ENCODE measurements around the gene C12orf76. TPM values are rescaled to one million over a fixed set of nuclear protein-coding genes. Genes with fewer than 3 reads are reported as not detected.

C12orf76 gene
- total RNA-seq, 1 experiment from 2014 or later: 18.3 TPM

GRCh38 chr12:110067531-110067930 is 19.2 kb upstream of the C12orf76 start:
- ChIA-PET CTCF (no interaction called here), POLR2A (no interaction called here)
- H3K36me3 Mint-ChIP-seq: no peaks in the 10 kb centered on the region
- no peak for ATAC-seq
- H3K9me3 Mint-ChIP-seq: peaks cover 25% of the 10 kb centered on the region; the same call in 1 of the 2 replicates
- no peak overlapping the region for H3K27ac Mint-ChIP-seq
- DNase-seq (ENCODE audit: low spot score): no peak
- TF ChIP-seq USF1 (CRISPR knock-in tag; IDR thresholded peaks at IDR 0.05): peak; percentile 50; the same call in 1 of the 2 replicates
- 0 out of 2 replicates have a peak, but pooled peaks have one; percentile 18 for TF ChIP-seq NFYB (CRISPR knock-in tag; conservative IDR thresholded peaks at IDR 0.05; ENCODE audit: low read depth)
- no peak for TF ChIP-seq GABPB1 (CRISPR knock-in tag; IDR thresholded peaks at IDR 0.05)
- peaks cover 5% of the 10 kb centered on the region for H3K27me3 Mint-ChIP-seq (ENCODE audit: low read depth)
- no peak overlapping the region for H3K4me3 Mint-ChIP-seq
- no peaks in the 10 kb centered on the region for H3K4me1 Mint-ChIP-seq

- H3K27me3 Mint-ChIP-seq (ENCODE audit: low read depth): peaks cover 10% of the 10 kb centered on the region
- ATAC-seq (no peak), DNase-seq (ENCODE audit: low spot score) (no peak)
- H3K4me3 Mint-ChIP-seq: no peak overlapping the region
- TF ChIP-seq TCF7 (CRISPR knock-in tag; IDR thresholded peaks at IDR 0.05; ENCODE audit: low read depth): no peak
- no peak for TF ChIP-seq RORB (CRISPR knock-in tag; IDR thresholded peaks at IDR 0.05)
- TF ChIP-seq EMX1 (CRISPR knock-in tag; IDR thresholded peaks at IDR 0.05): no peak
- no peak for TF ChIP-seq GTF2I (CRISPR knock-in tag; conservative IDR thresholded peaks at IDR 0.05)
- no peak for TF ChIP-seq ZNF263 (CRISPR knock-in tag; IDR thresholded peaks at IDR 0.05; ENCODE audit: low read depth)
- TF ChIP-seq CTCF (IDR thresholded peaks at IDR 0.05): no peak
- no peak for TF ChIP-seq IRF2 (CRISPR knock-in tag; IDR thresholded peaks at IDR 0.05; ENCODE audit: borderline replicate concordance, low read depth)
- no peak for TF ChIP-seq HMGXB4 (CRISPR knock-in tag; IDR thresholded peaks at IDR 0.05)
- TF ChIP-seq, protein P1, sequence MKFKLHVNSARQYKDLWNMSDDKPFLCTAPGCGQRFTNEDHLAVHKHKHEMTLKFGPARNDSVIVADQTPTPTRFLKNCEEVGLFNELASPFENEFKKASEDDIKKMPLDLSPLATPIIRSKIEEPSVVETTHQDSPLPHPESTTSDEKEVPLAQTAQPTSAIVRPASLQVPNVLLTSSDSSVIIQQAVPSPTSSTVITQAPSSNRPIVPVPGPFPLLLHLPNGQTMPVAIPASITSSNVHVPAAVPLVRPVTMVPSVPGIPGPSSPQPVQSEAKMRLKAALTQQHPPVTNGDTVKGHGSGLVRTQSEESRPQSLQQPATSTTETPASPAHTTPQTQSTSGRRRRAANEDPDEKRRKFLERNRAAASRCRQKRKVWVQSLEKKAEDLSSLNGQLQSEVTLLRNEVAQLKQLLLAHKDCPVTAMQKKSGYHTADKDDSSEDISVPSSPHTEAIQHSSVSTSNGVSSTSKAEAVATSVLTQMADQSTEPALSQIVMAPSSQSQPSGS (CRISPR knock-in tag; IDR thresholded peaks at IDR 0.05; ENCODE audit: borderline replicate concordance, low read depth): no peak
- TF ChIP-seq ARID4B (CRISPR knock-in tag; IDR thresholded peaks at IDR 0.05; ENCODE audit: borderline replicate concordance): no peak
- no peak for TF ChIP-seq FOXP1 (CRISPR knock-in tag; IDR thresholded peaks at IDR 0.05; ENCODE audit: borderline replicate concordance)
- TF ChIP-seq, protein P2, sequence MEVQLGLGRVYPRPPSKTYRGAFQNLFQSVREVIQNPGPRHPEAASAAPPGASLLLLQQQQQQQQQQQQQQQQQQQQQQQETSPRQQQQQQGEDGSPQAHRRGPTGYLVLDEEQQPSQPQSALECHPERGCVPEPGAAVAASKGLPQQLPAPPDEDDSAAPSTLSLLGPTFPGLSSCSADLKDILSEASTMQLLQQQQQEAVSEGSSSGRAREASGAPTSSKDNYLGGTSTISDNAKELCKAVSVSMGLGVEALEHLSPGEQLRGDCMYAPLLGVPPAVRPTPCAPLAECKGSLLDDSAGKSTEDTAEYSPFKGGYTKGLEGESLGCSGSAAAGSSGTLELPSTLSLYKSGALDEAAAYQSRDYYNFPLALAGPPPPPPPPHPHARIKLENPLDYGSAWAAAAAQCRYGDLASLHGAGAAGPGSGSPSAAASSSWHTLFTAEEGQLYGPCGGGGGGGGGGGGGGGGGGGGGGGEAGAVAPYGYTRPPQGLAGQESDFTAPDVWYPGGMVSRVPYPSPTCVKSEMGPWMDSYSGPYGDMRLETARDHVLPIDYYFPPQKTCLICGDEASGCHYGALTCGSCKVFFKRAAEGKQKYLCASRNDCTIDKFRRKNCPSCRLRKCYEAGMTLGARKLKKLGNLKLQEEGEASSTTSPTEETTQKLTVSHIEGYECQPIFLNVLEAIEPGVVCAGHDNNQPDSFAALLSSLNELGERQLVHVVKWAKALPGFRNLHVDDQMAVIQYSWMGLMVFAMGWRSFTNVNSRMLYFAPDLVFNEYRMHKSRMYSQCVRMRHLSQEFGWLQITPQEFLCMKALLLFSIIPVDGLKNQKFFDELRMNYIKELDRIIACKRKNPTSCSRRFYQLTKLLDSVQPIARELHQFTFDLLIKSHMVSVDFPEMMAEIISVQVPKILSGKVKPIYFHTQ (CRISPR knock-in tag; IDR thresholded peaks at IDR 0.05): no peak
- TF ChIP-seq NR3C1 (CRISPR knock-in tag; conservative IDR thresholded peaks at IDR 0.05; ENCODE audit: low read depth): no peak
- no peak for TF ChIP-seq CREM (CRISPR knock-in tag; IDR thresholded peaks at IDR 0.05)
- TF ChIP-seq NFYB (CRISPR knock-in tag; conservative IDR thresholded peaks at IDR 0.05; ENCODE audit: low read depth): no peak
- no peak for TF ChIP-seq PRRX2 (CRISPR knock-in tag; IDR thresholded peaks at IDR 0.05)
- TF ChIP-seq ZNF416 (CRISPR knock-in tag; IDR thresholded peaks at IDR 0.05): no peak
- TF ChIP-seq HMGA2 (CRISPR knock-in tag; IDR thresholded peaks at IDR 0.05): no peak
- no peak for TF ChIP-seq GABPB1 (CRISPR knock-in tag; IDR thresholded peaks at IDR 0.05)
- TF ChIP-seq, protein P3, sequence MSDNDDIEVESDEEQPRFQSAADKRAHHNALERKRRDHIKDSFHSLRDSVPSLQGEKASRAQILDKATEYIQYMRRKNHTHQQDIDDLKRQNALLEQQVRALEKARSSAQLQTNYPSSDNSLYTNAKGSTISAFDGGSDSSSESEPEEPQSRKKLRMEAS (CRISPR knock-in tag; IDR thresholded peaks at IDR 0.05): no peak
- no peaks in the 10 kb centered on the region for H3K4me1 Mint-ChIP-seq
- CTCF ChIA-PET: no interaction called here
- peaks cover 20% of the 10 kb centered on the region; the same call in 1 of the 2 replicates for H3K9me3 Mint-ChIP-seq
- POLR2A ChIA-PET: no interaction called here
- H3K27ac Mint-ChIP-seq: no peak overlapping the region
- no peaks in the 10 kb centered on the region for H3K36me3 Mint-ChIP-seq
These were observed 17.2 kb upstream of the C12orf76 start for GRCh38 chr12:110065540-110065939.

All from WTC11 (cell line).